ENCODE results near the gene FAM236A. TPM values are rescaled to one million over a fixed set of nuclear protein-coding genes. Genes with fewer than 3 reads are reported as not detected.
"Not testable (repeated sequence)": the region's sequence is repeated elsewhere in the genome, so short reads cannot be mapped to it uniquely, and the experiment has no call there.

The FAM236A gene
- not detected for total RNA-seq
- long read RNA-seq = 0 reads

DNA sequence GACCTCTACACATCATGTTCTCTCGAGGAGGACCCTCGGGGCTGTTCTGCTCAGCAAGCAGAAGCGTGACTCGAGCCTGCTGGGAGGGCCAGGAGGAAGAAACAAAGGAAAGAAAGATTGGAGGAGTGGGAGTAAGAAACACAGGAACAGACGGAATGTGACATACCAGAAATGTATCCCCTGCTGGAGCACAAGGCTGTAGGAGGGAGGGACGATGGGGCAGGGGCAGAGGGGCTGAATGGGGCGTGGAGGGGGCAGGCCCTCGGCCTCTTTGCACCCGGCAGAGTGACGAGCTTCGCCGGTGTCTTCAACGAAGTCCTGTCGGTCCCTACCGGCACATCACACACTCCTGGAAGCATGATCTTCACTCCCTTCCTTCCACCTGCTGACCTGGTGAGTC is at the start of gene FAM236A:
TSS of gene FAM236A (plus strand) at position 301 of the 400 bp plus-strand sequence. CDS start at position 358, 57 bp downstream.
- ATAC-seq; intact Hi-C loops (cut with micrococcal nuclease); DNase-seq: not testable (repeated sequence)

- ATAC-seq; intact Hi-C loops (cut with micrococcal nuclease); DNase-seq: not testable (repeated sequence)
Observed at GRCh38 chrX:72889740-72890139, 48.3 kb upstream of the FAM236A start.

GRCh38 chrX:72912315-72912714 is 25.7 kb upstream of the FAM236A start, which contains the start of gene FAM236C:
Gene FAM236C, plus strand, starts transcription at chrX:72912615. Its CDS starts 100 bp downstream, at chrX:72912715.
- intact Hi-C loops (cut with micrococcal nuclease); DNase-seq; ATAC-seq: not testable (repeated sequence)

DNA sequence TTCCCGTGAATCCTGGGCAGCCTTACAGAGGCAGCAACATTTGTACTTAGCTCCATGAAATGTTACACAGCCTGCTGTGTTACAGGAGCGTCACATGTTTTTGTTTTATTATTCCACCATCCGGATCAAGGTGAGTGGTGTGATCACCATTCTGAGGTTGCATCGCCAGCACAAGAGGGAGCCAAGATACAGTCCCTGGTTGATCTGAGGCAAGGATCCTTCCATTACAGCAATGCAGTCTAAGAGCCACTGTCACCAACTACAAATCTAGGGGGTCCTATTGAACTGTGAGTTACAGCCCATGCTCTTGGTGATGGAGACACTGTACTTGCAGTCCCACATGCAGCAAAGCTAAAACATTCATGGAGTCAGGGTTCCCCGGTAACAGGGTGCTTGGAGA is 21.9 kb upstream of the FAM236A start:
- ATAC-seq; DNase-seq; intact Hi-C loops (cut with micrococcal nuclease): not testable (repeated sequence)

DNA sequence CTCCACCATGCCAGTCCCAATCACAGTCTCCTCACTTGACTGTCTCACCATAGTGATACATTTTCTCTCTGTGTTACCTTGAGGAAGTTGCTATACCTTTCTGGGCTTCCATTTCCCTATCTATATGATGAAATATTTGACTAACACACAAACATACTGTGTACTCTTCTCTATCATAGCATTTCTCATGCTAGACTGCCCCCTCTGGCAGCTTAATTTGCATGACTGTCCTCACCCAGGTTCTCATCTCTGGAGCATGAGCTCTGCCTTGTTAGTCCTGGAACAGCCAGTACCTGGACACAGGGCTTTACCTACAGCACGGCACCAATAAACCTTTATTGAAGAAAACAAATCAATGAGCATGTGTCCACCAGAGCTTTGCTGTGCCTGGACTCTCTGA is 5.7 kb upstream of the FAM236A start:
- intact Hi-C loops (cut with micrococcal nuclease); ATAC-seq; DNase-seq: not testable (repeated sequence)

- ATAC-seq; DNase-seq; intact Hi-C loops (cut with micrococcal nuclease): not testable (repeated sequence)
Observed at GRCh38 chrX:72936455-72936854, 1.6 kb upstream of the FAM236A start.

DNA sequence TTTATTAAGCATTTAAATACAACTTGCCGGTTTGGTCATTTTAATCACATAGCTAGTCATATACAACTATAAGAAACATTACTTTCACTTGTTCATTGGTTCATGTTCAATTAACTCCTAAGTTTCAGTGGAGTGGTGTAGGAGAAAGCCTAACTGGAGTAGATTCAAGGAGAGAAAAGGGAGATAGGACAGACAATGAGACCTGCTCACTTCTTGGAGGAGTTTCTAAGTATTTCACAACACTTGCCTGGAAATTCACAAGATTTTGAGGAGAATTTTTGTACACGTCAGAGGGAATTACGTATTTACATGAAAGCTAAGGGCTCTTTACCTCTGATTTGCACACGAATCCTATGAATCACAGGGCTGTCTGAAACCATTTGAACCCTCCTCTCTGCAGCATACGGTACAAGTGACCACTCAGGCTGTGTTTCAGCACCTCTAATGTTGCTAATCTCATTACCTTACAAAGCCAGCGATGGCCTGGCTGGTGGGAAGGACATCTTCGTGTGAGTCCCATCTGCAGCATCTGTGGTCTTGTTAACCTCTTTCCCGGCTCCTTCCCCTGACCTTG is 1.0 kb upstream of the FAM236A start:
- DNase-seq; intact Hi-C loops (cut with micrococcal nuclease); ATAC-seq: not testable (repeated sequence)

- DNase-seq; intact Hi-C loops (cut with micrococcal nuclease); ATAC-seq: not testable (repeated sequence)
Observed at GRCh38 chrX:72942272-72942671, 4.3 kb downstream of the FAM236A start.

GRCh38 chrX:72943035-72943818 is 5.2 kb downstream of the FAM236A start:
- ATAC-seq; intact Hi-C loops (cut with micrococcal nuclease); DNase-seq: not testable (repeated sequence)

DNA sequence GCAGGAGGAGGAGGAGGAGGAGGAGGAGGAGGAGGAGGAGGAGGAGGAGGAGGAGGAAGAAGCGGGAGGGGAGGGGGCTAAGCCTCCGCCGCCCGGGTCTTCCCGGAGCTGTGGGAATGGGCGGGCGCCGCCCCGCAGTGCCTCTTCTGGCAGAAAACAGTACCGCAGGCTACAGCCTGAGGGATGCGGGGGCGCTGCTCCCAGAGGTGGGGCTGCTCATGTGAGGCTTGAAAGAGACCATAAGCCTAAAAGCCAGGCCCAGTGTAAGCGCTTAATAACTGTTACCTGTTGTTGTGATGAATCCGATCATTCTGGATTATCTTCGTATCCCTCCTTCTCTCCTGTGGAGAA is 5.8 kb downstream of the FAM236A start, which contains the start of gene DMRTC1:
TSS of gene DMRTC1 (minus strand) at position 19 of the 351 bp plus-strand sequence. CDS start 68,143 bp downstream, outside the sequence.
- intact Hi-C loops (cut with micrococcal nuclease); DNase-seq: not testable (repeated sequence)
- ATAC-seq = peak; percentile 50

GRCh38 chrX:72959971-72960370 is 22.0 kb downstream of the FAM236A start:
- ATAC-seq; intact Hi-C loops (cut with micrococcal nuclease): not testable (repeated sequence)

DNA sequence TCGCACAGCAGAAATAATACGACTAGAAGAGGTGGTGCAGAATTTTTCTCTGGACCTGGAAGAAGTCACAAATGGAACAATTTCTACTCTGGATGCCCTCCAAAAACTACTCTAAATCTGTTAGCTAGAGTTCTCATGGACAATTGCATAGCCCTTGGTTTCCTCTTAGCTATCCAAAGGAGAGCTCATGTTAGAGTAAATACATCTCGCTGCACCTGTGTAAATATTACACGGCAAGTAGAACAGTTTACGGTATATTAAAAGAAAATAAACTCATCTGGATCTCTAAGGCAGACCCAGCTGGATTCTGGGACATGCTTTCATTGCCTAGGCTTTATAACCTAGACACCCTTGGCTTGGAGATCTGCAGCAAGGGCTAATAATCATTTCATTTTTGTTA is 33.9 kb downstream of the FAM236A start:
- intact Hi-C loops (cut with micrococcal nuclease); ATAC-seq; DNase-seq: not testable (repeated sequence)

More at GRCh38 chrX:72959971-72960370, 22.0 kb downstream of the FAM236A start:
- not testable (repeated sequence) for DNase-seq

- ATAC-seq; DNase-seq; intact Hi-C loops (cut with micrococcal nuclease): not testable (repeated sequence)
Observed at GRCh38 chrX:72974885-72975284, 36.9 kb downstream of the FAM236A start.

GRCh38 chrX:72980894-72981469 is 43.0 kb downstream of the FAM236A start:
- ATAC-seq; intact Hi-C loops (cut with micrococcal nuclease): not testable (repeated sequence)
- DNase-seq = peak; percentile 3

Other genes starting within 250 kb of the FAM236A start
- 17.3 TPM for gene PHKA1, start 223.9 kb upstream of the FAM236A start, total RNA-seq
- gene DMRTC1B, start 161.3 kb upstream of the FAM236A start, total RNA-seq = not detected
- not detected for gene FAM236B, start 155.5 kb upstream of the FAM236A start, total RNA-seq
- not detected for gene FAM236D, start 130.0 kb upstream of the FAM236A start, total RNA-seq
- not detected for gene FAM236C, start 25.6 kb upstream of the FAM236A start, total RNA-seq
- not detected for gene DMRTC1, start 5.6 kb downstream of the FAM236A start, total RNA-seq
- gene PABPC1L2B, start 64.7 kb downstream of the FAM236A start, total RNA-seq = not detected
- gene PABPC1L2A, start 141.3 kb downstream of the FAM236A start, total RNA-seq = not detected